IMR-90 (cell line): ENCODE measurements around the gene SNX6. TPM values are rescaled to one million over a fixed set of nuclear protein-coding genes. Genes with fewer than 3 reads are reported as not detected.

Source experiments
- ATAC-seq: fragments of 200-7000 bp; cut with Tn5 transposase; 2 replicates; pipeline ENCODE4 v1.9.1; 2020; ENCODE audit warnings: low read depth, mild to moderate bottlenecking, moderate library complexity
- BruUV-seq: library from RNA; stranded (reverse); fragments of 400-500 nt; replicated peaks from 2 replicates; lab custom pipeline; 2021; lab: Mats Ljungman, UMichigan
- CTCF ChIA-PET: fragments of 300-600 bp; formaldehyde crosslinking; extraction: SDS; loops from one replicate; lab custom pipeline; 2021; ENCODE audit warnings: antibody characterized with exemption; lab: Yijun Ruan, JAX
- POLR2A ChIA-PET: fragments of 300-600 bp; sonication (Branson Sonifier 250); formaldehyde crosslinking; loops from one replicate; lab custom pipeline; 2022; ENCODE audit warnings: antibody characterized with exemption; ENCODE audit not compliant: unreplicated experiment; lab: Charles Lee
- DNase-seq: peaks from one replicate; pipeline ENCODE4 v3.0.0; 2013
- H2AFZ ChIP-seq: replicated peaks from 2 replicates; pipeline ENCODE3; 2013; ENCODE audit warnings: low read length, mild to moderate bottlenecking; ENCODE audit not compliant: poor library complexity
- H2AK5ac ChIP-seq: 2 replicates; pipeline ENCODE4 v1.6.1; 2013; ENCODE audit warnings: low read depth, low read length, inconsistent platforms
- H2AK9ac ChIP-seq: replicated peaks from 2 replicates; pipeline ENCODE3; 2013; ENCODE audit warnings: mild to moderate bottlenecking, low read depth, low read length, moderate library complexity; ENCODE audit not compliant: poor library complexity
- H2BK120ac ChIP-seq: 2 replicates; pipeline ENCODE4 v1.6.1; 2013; ENCODE audit warnings: low read depth, low read length, inconsistent platforms
- H2BK15ac ChIP-seq: 3 replicates; pipeline ENCODE4 v1.6.1; 2013; ENCODE audit warnings: low read depth, low read length, inconsistent platforms
- H2BK20ac ChIP-seq: 2 replicates; pipeline ENCODE4 v1.6.1; 2013; ENCODE audit warnings: low read depth, mild to moderate bottlenecking, inconsistent platforms, low read length, moderate library complexity
- H2BK5ac ChIP-seq: 2 replicates; pipeline ENCODE4 v1.6.1; 2013; ENCODE audit warnings: mild to moderate bottlenecking, low read depth, low read length, inconsistent platforms; ENCODE audit not compliant: poor library complexity, severe bottlenecking
- H3K14ac ChIP-seq: replicated peaks from 2 replicates; pipeline ENCODE4 v1.6.1; 2013; ENCODE audit warnings: low read depth, low read length, inconsistent platforms
- H3K18ac ChIP-seq: 2 replicates; pipeline ENCODE4 v1.6.1; 2013; ENCODE audit warnings: low read depth, low read length, control low read depth
- H3K23ac ChIP-seq: 2 replicates; pipeline ENCODE4 v1.6.1; 2013; ENCODE audit warnings: low read depth, low read length, inconsistent platforms
- H3K27ac ChIP-seq: 2 replicates; pipeline ENCODE4 v1.5.1; 2013; ENCODE audit warnings: mild to moderate bottlenecking, control low read depth, low read length; ENCODE audit not compliant: insufficient read depth
- H3K27me3 ChIP-seq: 2 replicates; pipeline ENCODE4 v1.6.1; 2013; ENCODE audit warnings: low read length; ENCODE audit not compliant: control insufficient read depth, insufficient read depth
- H3K36me3 ChIP-seq: 2 replicates; pipeline ENCODE4 v1.6.1; 2013; ENCODE audit warnings: low read length, mixed read lengths; ENCODE audit not compliant: control insufficient read depth, insufficient read depth
- H3K4ac ChIP-seq: 2 replicates; pipeline ENCODE4 v1.6.1; 2013; ENCODE audit warnings: low read depth, low read length, inconsistent platforms
- H3K4me1 ChIP-seq: 2 replicates; pipeline ENCODE4 v1.6.1; 2013; ENCODE audit warnings: low read length, mixed read lengths; ENCODE audit not compliant: control insufficient read depth, insufficient read depth
- H3K4me2 ChIP-seq: 2 replicates; pipeline ENCODE4 v1.6.1; 2013; ENCODE audit warnings: low read depth, mild to moderate bottlenecking, control low read depth, low read length, moderate library complexity
- H3K4me3 ChIP-seq: 2 replicates; pipeline ENCODE4 v1.5.1; 2013; ENCODE audit warnings: low read depth, mild to moderate bottlenecking, control low read depth, low read length, moderate library complexity; ENCODE audit not compliant: insufficient read depth
- H3K56ac ChIP-seq: 2 replicates; pipeline ENCODE4 v1.6.1; 2013; ENCODE audit warnings: low read length, inconsistent platforms; ENCODE audit not compliant: insufficient read depth; ENCODE audit errors: extremely low read depth
- H3K79me1 ChIP-seq, 2 experiments: 2 replicates each; pipeline ENCODE4 v1.6.1; 2013; ENCODE audit warnings: low read length in 2 of 2, inconsistent platforms in 1 of 2, low read depth in 1 of 2
- H3K9ac ChIP-seq: 2 replicates; pipeline ENCODE4 v1.6.1; 2013; ENCODE audit warnings: low read depth, low read length, control low read depth
- H3K9me1 ChIP-seq: 2 replicates; pipeline ENCODE4 v1.6.1; 2013; ENCODE audit warnings: low read length, inconsistent platforms; ENCODE audit not compliant: insufficient read depth
- H3K9me3 ChIP-seq: 2 replicates; pipeline ENCODE4 v1.6.1; 2013; ENCODE audit warnings: low read length; ENCODE audit not compliant: control insufficient read depth, insufficient read depth
- H4K20me1 ChIP-seq: 2 replicates; pipeline ENCODE4 v1.6.1; 2013; ENCODE audit warnings: low read length, inconsistent platforms; ENCODE audit not compliant: insufficient read depth
- H4K5ac ChIP-seq: 2 replicates; pipeline ENCODE4 v1.6.1; 2013; ENCODE audit warnings: mild to moderate bottlenecking, low read depth, low read length, control low read depth
- H4K8ac ChIP-seq, 2 experiments: 2 replicates each; pipeline ENCODE4 v1.6.1; 2013; ENCODE audit warnings: low read depth in 2 of 2, low read length in 2 of 2, control low read depth in 1 of 2, inconsistent platforms in 1 of 2
- H4K91ac ChIP-seq: 2 replicates; pipeline ENCODE4 v1.6.1; 2013; ENCODE audit warnings: low read depth, low read length, inconsistent platforms; ENCODE audit not compliant: insufficient read depth
- BHLHE40 ChIP-seq: fragments of 150-350 bp; IDR thresholded peaks from 2 replicates; pipeline ENCODE4 v1.6.1; 2016; ENCODE audit warnings: mild to moderate bottlenecking, low read depth, low read length
- CEBPB ChIP-seq: IDR thresholded peaks from 2 replicates; pipeline ENCODE4 v1.6.1; 2012; ENCODE audit warnings: low read depth, low read length, improper control_type of control experiment
- CHD1 ChIP-seq: IDR thresholded peaks from 2 replicates; pipeline ENCODE4 v1.6.1; 2012; ENCODE audit warnings: low read depth, low read length, improper control_type of control experiment
- CTCF ChIP-seq: conservative IDR thresholded peaks from 2 replicates; pipeline ENCODE4 v1.5.1; 2012; ENCODE audit warnings: mild to moderate bottlenecking, low read depth, low read length, improper control_type of control experiment
- ELK1 ChIP-seq: fragments of 150-350 bp; IDR thresholded peaks from 2 replicates; pipeline ENCODE4 v1.6.1; 2016; ENCODE audit warnings: low read depth, mild to moderate bottlenecking, low read length, moderate library complexity, borderline replicate concordance
- FOS ChIP-seq: fragments of 150-350 bp; IDR thresholded peaks from 2 replicates; pipeline ENCODE4 v1.6.1; 2016; ENCODE audit warnings: low read depth, low read length
- MAFK ChIP-seq: IDR thresholded peaks from 2 replicates; pipeline ENCODE4 v1.6.1; 2012; ENCODE audit warnings: low read depth, low read length, improper control_type of control experiment
- MAZ ChIP-seq: IDR thresholded peaks from 2 replicates; pipeline ENCODE4 v1.6.1; 2012; ENCODE audit warnings: low read depth, mild to moderate bottlenecking, low read length, improper control_type of control experiment, moderate library complexity, borderline replicate concordance
- MXI1 ChIP-seq: IDR thresholded peaks from 2 replicates; pipeline ENCODE4 v1.6.1; 2012; ENCODE audit warnings: low read depth, mild to moderate bottlenecking, low read length, moderate library complexity, borderline replicate concordance
- NFE2L2 ChIP-seq: fragments of 150-350 bp; IDR thresholded peaks from 2 replicates; pipeline ENCODE4 v1.6.1; 2016; ENCODE audit warnings: low read depth, mild to moderate bottlenecking, low read length
- POLR2A ChIP-seq: IDR thresholded peaks from 2 replicates; pipeline ENCODE4 v1.6.1; 2012; ENCODE audit warnings: mild to moderate bottlenecking, low read depth, low read length
- RAD21 ChIP-seq: IDR thresholded peaks from 2 replicates; pipeline ENCODE4 v1.6.1; 2012; ENCODE audit warnings: low read length, improper control_type of control experiment
- RCOR1 ChIP-seq: IDR thresholded peaks from 2 replicates; pipeline ENCODE4 v1.6.1; 2012; ENCODE audit warnings: mild to moderate bottlenecking, low read length, improper control_type of control experiment; ENCODE audit not compliant: insufficient replicate concordance
- RFX5 ChIP-seq: IDR thresholded peaks from 2 replicates; pipeline ENCODE4 v1.8.0; 2012; ENCODE audit warnings: low read depth, mild to moderate bottlenecking, low read length, moderate library complexity
- SMC3 ChIP-seq: fragments of 150-350 bp; IDR thresholded peaks from 2 replicates; pipeline ENCODE4 v1.6.1; 2016; ENCODE audit warnings: low read depth, mild to moderate bottlenecking, antibody characterized with exemption, low read length, moderate library complexity
- USF2 ChIP-seq: fragments of 150-350 bp; IDR thresholded peaks from 2 replicates; pipeline ENCODE4 v1.6.1; 2017; ENCODE audit warnings: mild to moderate bottlenecking, antibody characterized with exemption, low read length, low read depth
- WGBS, 2 experiments: methylation state at CpG; one replicate each; pipeline versions ENCODE4 v1.1.5 to v1.1.7; 2013; ENCODE audit warnings: missing lambda C conversion rate in 2 of 2; ENCODE audit not compliant: insufficient read length in 1 of 2; ENCODE audit errors: extremely low coverage in 2 of 2; 5-methylcytosine and 5-hydroxymethylcytosine counted together
- dilution Hi-C: fragments of 300-500 bp; cut with HindIII; formaldehyde crosslinking; loops from one replicate; pipeline ENCODE4 v1.14.3; 2018; ENCODE audit warnings: low sequenced_read_pairs; ENCODE audit not compliant: unreplicated experiment
- in situ Hi-C: fragments of 300-500 bp; cut with MboI; formaldehyde crosslinking; loops from 3 replicates; pipeline ENCODE4 v1.14.3; 2019; ENCODE audit warnings: low sequenced_read_pairs, inconsistent platforms, mixed read lengths
- intact Hi-C: fragments of 100-400 bp; cut with micrococcal nuclease; formaldehyde crosslinking; loops from 2 replicates; pipeline ENCODE4 v1.10.0; 2022
- polyA plus RNA-seq, 3 experiments: library from polyadenylated mRNA; depleted of rRNA; stranded (reverse); fragments of >200 nt; gene quantifications; 2 replicates each; pipeline ENCODE4 v1.2.3, GENCODE V29; 2012; ENCODE audit warnings: low replicate concordance in 1 of 3
- total RNA-seq: library from RNA; depleted of rRNA; stranded (reverse); fragments of >200 nt; gene quantifications from 2 replicates; pipeline ENCODE4 v1.2.3, GENCODE V29; 2012

The SNX6 gene
- total and polyA plus RNA-seq, 2 of the 4 experiments (the other 2 are of a cell fraction) = 116 to 127 TPM

- Histone ChIP-seq H3K9ac (no peak overlapping the region), H3K36me3 (no peaks in the 10 kb centered on the region), H2BK120ac (no peak overlapping the region), H2BK15ac (peak overlapping the region; percentile 80; the same call in 1 of the 3 replicates), H3K27me3 (no peaks in the 10 kb centered on the region), H3K18ac (no peak overlapping the region), H4K5ac (no peak overlapping the region), H3K4ac (peak overlapping the region; percentile 5; the same call in 1 of the 2 replicates), H3K56ac (no peak overlapping the region), H3K4me1 (peaks cover 5% of the 10 kb centered on the region), H3K23ac (no peak overlapping the region), H3K4me2 (no peak overlapping the region), H4K20me1 (no peaks in the 10 kb centered on the region), H3K9me1 (peaks cover 3% of the 10 kb centered on the region), H2BK5ac (no peak overlapping the region), H3K14ac (no peak overlapping the region), H3K27ac (no peak overlapping the region), H2BK20ac (0 out of 2 replicates have a peak overlapping the region, but pooled peaks have one; percentile 16), H3K79me1 (no peaks in the 10 kb centered on the region), H2AK5ac (0 out of 2 replicates have a peak overlapping the region, but pooled peaks have one; percentile 36), H2AFZ (no peak overlapping the region), H3K4me3 (no peak overlapping the region), H4K8ac (peak overlapping the region in 1 of 2 experiments; percentile 30; a peak in 1 of 4 replicates), H4K91ac (no peak overlapping the region), H2AK9ac (no peak overlapping the region), H3K9me3 (no peaks in the 10 kb centered on the region)
- DNase-seq (no peak), ATAC-seq (no peak)
- ChIA-PET POLR2A (no interaction called here), CTCF (no interaction called here)
- dilution Hi-C loops (no loop called here), intact Hi-C loops (no loop called here), in situ Hi-C loops (no loop called here)
- WGBS, 2 experiments = no CpG with 5 or more reads among the region's 8 CpGs
- no TSS peak for BruUV-seq
- TF ChIP-seq SMC3 (no peak), MXI1 (no peak), RFX5 (no peak), RCOR1 (no peak), NFE2L2 (no peak), USF2 (no peak), CEBPB (no peak), MAFK (no peak), CHD1 (no peak), FOS (no peak), CTCF (no peak), ELK1 (no peak), RAD21 (no peak), POLR2A (no peak), BHLHE40 (no peak), MAZ (no peak)
Measured at GRCh38 chr14:34678735-34679134, 48.8 kb upstream of the SNX6 start.
